Neutrophil (primary cell): ENCODE results near the gene NR2F2.

ENCODE experiments used
- H3K27ac ChIP-seq: fragments of 200-600 bp; sonication (generic); 2 replicates; pipeline ENCODE4 v1.5.1; 2016; ENCODE audit warnings: mild to moderate bottlenecking, moderate library complexity
- H3K27me3 ChIP-seq: fragments of 200-600 bp; sonication (generic); 2 replicates; pipeline ENCODE4 v1.6.0; 2016; ENCODE audit warnings: mild to moderate bottlenecking
- H3K36me3 ChIP-seq: fragments of 200-600 bp; sonication (generic); 2 replicates; pipeline ENCODE4 v1.5.1; 2017
- H3K4me1 ChIP-seq, 2 experiments: fragments of 200-600 bp in 1 of 2; sonication (generic) in 1 of 2; 1 replicate in 1 of 2; 2 replicates in 1 of 2; pipeline versions ENCODE4 v1.5.1 to v1.6.1; 2013 to 2016; ENCODE audit warnings: low read depth in 1 of 2, low read length in 1 of 2, mild to moderate bottlenecking in 1 of 2, moderate library complexity in 1 of 2; ENCODE audit not compliant: control insufficient read depth in 1 of 2, insufficient read depth in 1 of 2
- H3K4me3 ChIP-seq, 2 experiments: fragments of 200-600 bp in 1 of 2; sonication (generic) in 1 of 2; 1 replicate in 1 of 2; 2 replicates in 1 of 2; pipeline ENCODE4 v1.5.1; 2013 to 2016; ENCODE audit warnings: low read depth in 1 of 2, low read length in 1 of 2, mild to moderate bottlenecking in 1 of 2, moderate library complexity in 1 of 2
- H3K9me3 ChIP-seq: fragments of 200-600 bp; sonication (generic); 2 replicates; pipeline ENCODE4 v1.5.1; 2016
- TF ChIP-seq, protein P1 (sequence below): fragments of 200-600 bp; sonication (generic); IDR thresholded peaks from 2 replicates; pipeline ENCODE4 v1.5.1; 2016; ENCODE audit warnings: antibody characterized with exemption

The NR2F2 gene

DNA sequence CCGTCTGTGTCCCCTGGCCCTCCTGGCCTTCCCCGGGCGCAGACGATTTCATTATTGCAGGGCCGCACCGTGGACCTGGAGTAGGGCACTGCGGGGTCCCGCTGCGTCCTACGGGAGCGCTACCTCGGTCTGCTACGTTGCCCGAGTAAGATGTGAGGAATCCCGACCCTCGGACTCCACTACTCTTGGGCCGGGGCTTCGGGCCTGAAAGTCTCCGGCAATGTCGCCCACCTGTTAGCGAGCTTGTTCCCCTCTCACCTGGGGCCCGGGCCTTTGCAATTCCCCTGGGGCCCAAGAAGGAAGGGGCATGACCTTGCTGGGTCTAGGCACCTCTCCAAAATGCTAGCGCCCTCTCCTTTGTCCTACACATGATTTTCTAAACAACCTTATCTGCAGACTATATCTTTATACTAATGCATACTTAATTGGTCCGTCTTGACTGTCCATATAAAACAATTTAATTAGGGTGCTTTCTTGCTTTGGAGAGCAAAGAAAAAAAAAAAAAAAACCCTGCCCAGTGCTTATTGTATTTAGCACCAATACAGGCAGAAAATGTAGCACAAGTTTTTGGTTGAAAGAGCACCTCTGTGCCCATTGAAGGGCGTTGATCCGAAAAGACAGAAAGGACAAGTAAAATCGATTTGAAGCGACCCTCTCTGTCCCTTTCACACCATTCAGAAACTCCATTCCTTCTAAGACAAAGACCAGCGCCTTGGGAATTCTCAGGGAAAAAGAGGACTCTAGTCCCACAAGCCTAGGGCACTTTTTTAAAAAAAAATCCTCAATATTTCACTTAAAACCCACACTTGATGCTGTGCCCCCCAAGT lies 7.0 kb upstream of the NR2F2 start:
- peaks cover 100% of the 10 kb centered on the region for H3K27me3 ChIP-seq
- no peaks in the 10 kb centered on the region for H3K36me3 ChIP-seq
- H3K4me3 ChIP-seq, result no peak overlapping the region
- H3K27ac ChIP-seq, result no peak overlapping the region
- no peaks in the 10 kb centered on the region for H3K9me3 ChIP-seq
- no peaks in the 10 kb centered on the region for H3K4me1 ChIP-seq
- TF ChIP-seq, protein P1, sequence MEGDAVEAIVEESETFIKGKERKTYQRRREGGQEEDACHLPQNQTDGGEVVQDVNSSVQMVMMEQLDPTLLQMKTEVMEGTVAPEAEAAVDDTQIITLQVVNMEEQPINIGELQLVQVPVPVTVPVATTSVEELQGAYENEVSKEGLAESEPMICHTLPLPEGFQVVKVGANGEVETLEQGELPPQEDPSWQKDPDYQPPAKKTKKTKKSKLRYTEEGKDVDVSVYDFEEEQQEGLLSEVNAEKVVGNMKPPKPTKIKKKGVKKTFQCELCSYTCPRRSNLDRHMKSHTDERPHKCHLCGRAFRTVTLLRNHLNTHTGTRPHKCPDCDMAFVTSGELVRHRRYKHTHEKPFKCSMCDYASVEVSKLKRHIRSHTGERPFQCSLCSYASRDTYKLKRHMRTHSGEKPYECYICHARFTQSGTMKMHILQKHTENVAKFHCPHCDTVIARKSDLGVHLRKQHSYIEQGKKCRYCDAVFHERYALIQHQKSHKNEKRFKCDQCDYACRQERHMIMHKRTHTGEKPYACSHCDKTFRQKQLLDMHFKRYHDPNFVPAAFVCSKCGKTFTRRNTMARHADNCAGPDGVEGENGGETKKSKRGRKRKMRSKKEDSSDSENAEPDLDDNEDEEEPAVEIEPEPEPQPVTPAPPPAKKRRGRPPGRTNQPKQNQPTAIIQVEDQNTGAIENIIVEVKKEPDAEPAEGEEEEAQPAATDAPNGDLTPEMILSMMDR, result no peak

DNA sequence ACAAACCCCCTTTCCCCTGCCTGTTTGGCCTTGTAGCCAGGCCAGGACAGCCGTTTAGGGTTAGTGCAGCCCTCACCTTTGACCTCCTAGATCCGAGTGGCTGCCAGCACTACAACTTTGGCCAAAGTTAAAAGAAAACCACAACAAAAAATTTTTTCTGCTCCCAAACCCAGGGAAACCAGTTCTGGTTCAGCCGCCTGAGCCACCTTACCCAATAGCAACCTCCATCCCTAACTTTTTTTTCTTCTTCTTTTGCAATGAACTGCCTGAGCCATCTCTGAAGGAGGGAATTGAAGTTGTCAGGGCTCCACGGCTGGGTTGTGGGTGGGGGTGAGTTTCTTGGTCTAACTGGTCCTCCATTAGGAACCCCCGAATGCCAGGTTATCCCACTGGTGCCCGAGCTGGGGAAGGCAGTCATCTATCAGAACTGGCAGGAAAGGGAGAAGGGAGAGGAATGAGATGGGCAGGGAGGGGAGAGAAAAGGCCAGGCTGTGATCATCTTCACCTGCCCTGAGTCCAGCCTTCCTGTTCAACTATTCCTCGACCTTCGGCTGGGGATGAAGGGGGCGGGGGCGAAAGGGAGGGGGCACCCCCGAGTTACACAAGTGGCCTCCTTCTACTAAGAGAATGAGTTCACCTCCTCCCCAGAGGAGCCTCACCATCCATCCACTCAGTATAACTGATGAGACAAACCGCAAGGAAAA lies 6.2 kb upstream of the NR2F2 start:
- H3K27ac ChIP-seq, result no peak overlapping the region
- peaks cover 100% of the 10 kb centered on the region for H3K27me3 ChIP-seq
- H3K4me1 ChIP-seq, result no peaks in the 10 kb centered on the region
- H3K4me3 ChIP-seq, result no peak overlapping the region
- no peaks in the 10 kb centered on the region for H3K36me3 ChIP-seq
- no peaks in the 10 kb centered on the region for H3K9me3 ChIP-seq
- TF ChIP-seq, protein P1, result no peak

DNA sequence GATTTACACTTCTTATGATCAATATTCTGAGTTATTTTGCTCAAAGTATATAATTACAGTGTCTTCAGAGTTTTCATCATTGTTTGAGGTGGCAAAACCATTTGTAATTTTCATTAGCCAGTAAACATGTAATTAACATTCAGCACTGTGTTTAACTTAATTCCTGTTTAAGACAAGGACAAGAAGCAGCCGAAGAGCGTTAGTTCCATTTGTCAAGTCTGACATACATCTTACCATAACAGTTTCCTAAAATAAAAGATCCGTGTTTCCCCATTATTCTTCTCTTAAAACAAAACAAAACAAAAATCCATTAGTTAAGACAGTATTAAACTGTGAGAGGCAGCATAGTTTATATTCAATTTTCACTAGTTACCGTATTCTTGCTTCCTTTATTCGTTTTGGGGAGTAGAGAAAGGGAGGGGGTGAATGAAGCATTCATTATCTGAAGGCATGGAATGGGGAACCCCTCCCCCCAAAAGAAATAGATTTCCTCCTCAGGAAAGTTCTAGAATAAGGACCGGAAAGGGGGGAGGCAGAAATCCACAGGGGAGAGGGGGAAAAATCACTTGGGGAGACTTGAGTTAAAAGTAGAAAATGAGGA lies 5.5 kb upstream of the NR2F2 start:
- Histone ChIP-seq H3K4me3 (no peak overlapping the region), H3K27me3 (peaks cover 100% of the 10 kb centered on the region), H3K27ac (no peak overlapping the region), H3K36me3 (no peaks in the 10 kb centered on the region), H3K9me3 (no peaks in the 10 kb centered on the region), H3K4me1 (peaks cover 0 to 2% of the 10 kb centered on the region in 2 experiments)
- TF ChIP-seq, protein P1, result no peak

DNA sequence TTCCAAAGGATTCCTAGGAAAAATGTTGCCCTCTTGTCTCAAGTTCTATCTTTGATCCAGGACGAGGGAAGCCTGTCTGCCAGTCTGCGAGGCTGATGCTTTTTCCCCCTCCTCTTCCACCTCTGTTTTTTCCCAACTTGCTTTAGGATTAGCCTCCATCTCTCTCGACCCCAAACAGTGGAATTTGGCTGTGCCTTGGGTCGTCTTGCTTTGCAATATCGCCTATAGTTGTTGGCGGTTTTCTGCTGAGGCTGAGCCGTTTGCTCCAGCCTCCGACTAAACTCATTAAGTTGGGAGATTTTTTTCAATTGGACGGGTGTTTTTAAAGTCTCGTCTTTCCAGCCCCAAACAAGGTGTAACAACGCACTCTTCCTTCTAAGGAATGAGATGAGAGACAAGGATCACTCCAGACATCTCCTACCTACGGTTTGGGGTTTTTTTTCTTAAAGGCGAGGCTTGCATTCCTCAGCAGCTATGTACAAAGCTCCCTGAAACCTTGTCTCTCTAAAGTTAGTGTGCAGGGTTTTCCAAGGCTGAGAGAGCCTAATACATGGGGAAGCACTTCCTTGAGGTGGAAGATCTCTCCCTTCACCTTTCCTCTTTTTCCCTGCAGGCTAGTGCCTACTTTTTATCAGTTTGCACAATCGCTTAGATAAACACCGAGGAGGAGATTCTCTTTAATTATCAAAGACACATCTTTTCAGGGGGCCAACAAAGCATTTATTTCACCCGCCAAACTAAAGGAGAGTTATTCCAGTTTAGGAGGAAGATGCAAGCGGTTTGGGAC lies 4.8 kb upstream of the NR2F2 start:
- no peak overlapping the region for H3K27ac ChIP-seq
- peaks cover 100% of the 10 kb centered on the region for H3K27me3 ChIP-seq
- no peaks in the 10 kb centered on the region for H3K9me3 ChIP-seq
- TF ChIP-seq, protein P1, result no peak
- peaks cover 0 to 3% of the 10 kb centered on the region in 2 experiments for H3K4me1 ChIP-seq
- H3K4me3 ChIP-seq, result no peak overlapping the region
- no peaks in the 10 kb centered on the region for H3K36me3 ChIP-seq
